Stimulated activated CD4-positive, alpha-beta T cell treated with anti-CD3 and anti-CD28 coated beads, Interleukin-2, amount 100 ng/mL, for 48 hours (primary cell): ENCODE measurements around the gene ERVFRD-1.
A peak's percentile ranks its signal among the peaks of the same experiment; 100 is the strongest.

Experiments
- DNase-seq, 2 donors: peaks; one replicate each; pipeline ENCODE4 v3.0.0-alpha.2; 2020

The ERVFRD-1 gene

GRCh38 chr6:11110921-11111768, at the start of gene ERVFRD-1:
ERVFRD-1 (minus strand) TSS chr6:11111725; CDS start chr6:11105310, 6,415 bp downstream.
- DNase-seq, result no peak

GRCh38 chr6:11160199-11160598, 48.7 kb upstream of the ERVFRD-1 start:
- no peak for DNase-seq

- DNase-seq, result no peak
Measured at GRCh38 chr6:11155589-11155988, 44.1 kb upstream of the ERVFRD-1 start.

- DNase-seq, result no peak
Measured at GRCh38 chr6:11153447-11153846, 41.9 kb upstream of the ERVFRD-1 start.

- no peak for DNase-seq
Measured at GRCh38 chr6:11152581-11152980, 41.1 kb upstream of the ERVFRD-1 start.

- DNase-seq, result no peak
Measured at GRCh38 chr6:11151488-11151887, 40.0 kb upstream of the ERVFRD-1 start.

GRCh38 chr6:11149551-11149950, 38.0 kb upstream of the ERVFRD-1 start:
- DNase-seq, result no peak

GRCh38 chr6:11146117-11146826, 34.7 kb upstream of the ERVFRD-1 start:
- DNase-seq, result no peak

GRCh38 chr6:11144393-11144851, 32.9 kb upstream of the ERVFRD-1 start:
- peak; percentile 73 to 75 for DNase-seq

GRCh38 chr6:11143394-11144371, 32.2 kb upstream of the ERVFRD-1 start:
- no peak for DNase-seq

- DNase-seq, result no peak
Measured at GRCh38 chr6:11142296-11143027, 30.9 kb upstream of the ERVFRD-1 start.

GRCh38 chr6:11141295-11141694, 29.8 kb upstream of the ERVFRD-1 start:
- DNase-seq, result no peak

- no peak for DNase-seq
Measured at GRCh38 chr6:11140056-11140455, 28.5 kb upstream of the ERVFRD-1 start.

- no peak for DNase-seq
Measured at GRCh38 chr6:11139051-11139960, 27.8 kb upstream of the ERVFRD-1 start.

GRCh38 chr6:11136809-11137208, 25.3 kb upstream of the ERVFRD-1 start:
- no peak for DNase-seq

- no peak for DNase-seq
Measured at GRCh38 chr6:11133281-11133680, 21.8 kb upstream of the ERVFRD-1 start.

GRCh38 chr6:11132194-11132888, 20.8 kb upstream of the ERVFRD-1 start:
- DNase-seq, result no peak

- DNase-seq, result no peak
Measured at GRCh38 chr6:11130605-11131004, 19.1 kb upstream of the ERVFRD-1 start.

- DNase-seq, result no peak
Measured at GRCh38 chr6:11129908-11130565, 18.5 kb upstream of the ERVFRD-1 start.

GRCh38 chr6:11128608-11129007, 17.1 kb upstream of the ERVFRD-1 start:
- no peak for DNase-seq
